ENCODE data around the gene CCT5. TPM values are rescaled to one million over a fixed set of nuclear protein-coding genes. Genes with fewer than 3 reads are reported as not detected.

CCT5 gene
- total and polyA plus RNA-seq, 2 donors from 2014 or later, result 130 to 136 TPM

DNA sequence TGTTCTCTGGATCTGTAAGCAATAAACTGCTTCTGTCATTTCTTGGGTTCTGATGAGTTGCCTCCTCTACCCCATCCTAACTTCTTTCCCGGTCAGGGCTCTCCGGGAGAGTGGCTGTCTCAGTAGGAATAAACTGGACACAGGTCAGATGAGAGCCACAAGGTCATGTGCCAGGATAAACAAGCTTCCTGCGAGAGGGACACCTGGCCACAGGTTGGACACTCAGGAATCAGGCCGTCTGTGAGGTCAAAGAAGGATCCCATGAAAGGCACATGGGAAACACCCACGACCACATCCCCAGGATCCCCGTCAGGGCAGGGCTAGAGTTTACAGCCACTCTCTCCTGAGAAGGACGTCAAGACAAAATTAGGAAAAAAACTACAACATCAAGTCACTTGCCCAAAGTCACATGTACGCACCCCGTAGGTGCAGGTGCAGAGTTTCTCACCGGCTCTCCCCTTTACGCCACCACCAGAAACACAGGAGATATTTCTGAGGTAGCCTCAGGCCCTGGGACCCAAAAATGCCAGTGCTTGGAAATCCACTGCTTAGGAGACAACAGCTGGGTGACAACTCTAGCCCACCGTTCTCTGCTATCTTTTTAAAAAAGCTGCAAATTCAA is 28.7 kb downstream of the CCT5 start:
- TF ChIP-seq, protein P1, sequence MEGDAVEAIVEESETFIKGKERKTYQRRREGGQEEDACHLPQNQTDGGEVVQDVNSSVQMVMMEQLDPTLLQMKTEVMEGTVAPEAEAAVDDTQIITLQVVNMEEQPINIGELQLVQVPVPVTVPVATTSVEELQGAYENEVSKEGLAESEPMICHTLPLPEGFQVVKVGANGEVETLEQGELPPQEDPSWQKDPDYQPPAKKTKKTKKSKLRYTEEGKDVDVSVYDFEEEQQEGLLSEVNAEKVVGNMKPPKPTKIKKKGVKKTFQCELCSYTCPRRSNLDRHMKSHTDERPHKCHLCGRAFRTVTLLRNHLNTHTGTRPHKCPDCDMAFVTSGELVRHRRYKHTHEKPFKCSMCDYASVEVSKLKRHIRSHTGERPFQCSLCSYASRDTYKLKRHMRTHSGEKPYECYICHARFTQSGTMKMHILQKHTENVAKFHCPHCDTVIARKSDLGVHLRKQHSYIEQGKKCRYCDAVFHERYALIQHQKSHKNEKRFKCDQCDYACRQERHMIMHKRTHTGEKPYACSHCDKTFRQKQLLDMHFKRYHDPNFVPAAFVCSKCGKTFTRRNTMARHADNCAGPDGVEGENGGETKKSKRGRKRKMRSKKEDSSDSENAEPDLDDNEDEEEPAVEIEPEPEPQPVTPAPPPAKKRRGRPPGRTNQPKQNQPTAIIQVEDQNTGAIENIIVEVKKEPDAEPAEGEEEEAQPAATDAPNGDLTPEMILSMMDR (IDR thresholded peaks at IDR 0.05; ENCODE audit: borderline replicate concordance, extremely low read depth, insufficient read depth), result no peak
- Histone ChIP-seq H3K27ac (ENCODE audit: low read depth in 2 of 2, low read length in 2 of 2) (no peak overlapping the region), H3K9me3 (ENCODE audit: control insufficient read depth in 2 of 3, insufficient read depth in 1 of 3, low read length in 3 of 3) (no peaks in the 10 kb centered on the region), H3K36me3 (ENCODE audit: control insufficient read depth in 2 of 3, insufficient read depth in 3 of 3, low read length in 3 of 3) (peaks cover 0 to 10% (median 0%) of the 10 kb centered on the region in 3 donors), H3K4me3 (ENCODE audit: low read length in 3 of 3) (no peak overlapping the region), H3K4me1 (ENCODE audit: control insufficient read depth in 2 of 3, insufficient read depth in 2 of 3, low read depth in 1 of 3, low read length in 3 of 3) (peaks cover 0 to 1% (median 0%) of the 10 kb centered on the region in 3 donors), H3K9ac (ENCODE audit: low read length in 3 of 3) (no peak overlapping the region), H3K27me3 (ENCODE audit: control insufficient read depth, insufficient read depth, low read length) (no peaks in the 10 kb centered on the region)
- intact Hi-C loops (cut with DNase I), result no loop called here
- FAIRE-seq (no peak), DNase-seq (peak in 1 of 5 donors; percentile 13)

DNA sequence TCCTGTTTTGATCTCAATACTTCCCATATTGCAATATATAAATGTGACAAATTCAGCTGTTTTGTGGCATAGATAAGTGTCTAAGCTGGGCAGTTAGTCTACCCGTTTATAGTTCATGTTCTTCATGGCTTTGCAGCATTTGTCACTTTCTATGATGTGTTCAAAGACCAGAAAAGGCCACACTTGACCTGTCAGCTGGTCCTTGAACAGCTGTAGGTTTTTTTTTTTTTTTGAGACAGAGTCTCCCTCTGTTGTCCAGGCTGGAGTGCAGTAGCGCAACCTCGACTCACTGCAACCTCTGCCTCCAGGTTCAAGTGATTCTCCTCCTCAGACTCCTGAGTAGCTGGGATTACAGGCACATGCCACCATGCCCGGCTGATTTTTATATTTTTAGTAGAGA is 29.2 kb downstream of the CCT5 start:
- H3K4me1 ChIP-seq (ENCODE audit: control insufficient read depth in 2 of 3, insufficient read depth in 2 of 3, low read depth in 1 of 3, low read length in 3 of 3), result peaks cover 0 to 3% (median 0%) of the 10 kb centered on the region in 3 donors
- FAIRE-seq (no peak), DNase-seq (peak in 1 of 5 donors; percentile 2)
- no peaks in the 10 kb centered on the region for H3K9me3 ChIP-seq (ENCODE audit: control insufficient read depth in 2 of 3, insufficient read depth in 1 of 3, low read length in 3 of 3)
- no peaks in the 10 kb centered on the region for H3K27me3 ChIP-seq (ENCODE audit: control insufficient read depth, insufficient read depth, low read length)
- H3K9ac ChIP-seq (ENCODE audit: low read length in 3 of 3), result no peak overlapping the region
- no peak overlapping the region for H3K27ac ChIP-seq (ENCODE audit: low read depth in 2 of 2, low read length in 2 of 2)
- no peak overlapping the region for H3K4me3 ChIP-seq (ENCODE audit: low read length in 3 of 3)
- H3K36me3 ChIP-seq (ENCODE audit: control insufficient read depth in 2 of 3, insufficient read depth in 3 of 3, low read length in 3 of 3), result peaks cover 0 to 10% (median 0%) of the 10 kb centered on the region in 3 donors
- intact Hi-C loops (cut with DNase I), result no loop called here
- TF ChIP-seq, protein P1 (IDR thresholded peaks at IDR 0.05; ENCODE audit: borderline replicate concordance, extremely low read depth, insufficient read depth), result no peak

DNA sequence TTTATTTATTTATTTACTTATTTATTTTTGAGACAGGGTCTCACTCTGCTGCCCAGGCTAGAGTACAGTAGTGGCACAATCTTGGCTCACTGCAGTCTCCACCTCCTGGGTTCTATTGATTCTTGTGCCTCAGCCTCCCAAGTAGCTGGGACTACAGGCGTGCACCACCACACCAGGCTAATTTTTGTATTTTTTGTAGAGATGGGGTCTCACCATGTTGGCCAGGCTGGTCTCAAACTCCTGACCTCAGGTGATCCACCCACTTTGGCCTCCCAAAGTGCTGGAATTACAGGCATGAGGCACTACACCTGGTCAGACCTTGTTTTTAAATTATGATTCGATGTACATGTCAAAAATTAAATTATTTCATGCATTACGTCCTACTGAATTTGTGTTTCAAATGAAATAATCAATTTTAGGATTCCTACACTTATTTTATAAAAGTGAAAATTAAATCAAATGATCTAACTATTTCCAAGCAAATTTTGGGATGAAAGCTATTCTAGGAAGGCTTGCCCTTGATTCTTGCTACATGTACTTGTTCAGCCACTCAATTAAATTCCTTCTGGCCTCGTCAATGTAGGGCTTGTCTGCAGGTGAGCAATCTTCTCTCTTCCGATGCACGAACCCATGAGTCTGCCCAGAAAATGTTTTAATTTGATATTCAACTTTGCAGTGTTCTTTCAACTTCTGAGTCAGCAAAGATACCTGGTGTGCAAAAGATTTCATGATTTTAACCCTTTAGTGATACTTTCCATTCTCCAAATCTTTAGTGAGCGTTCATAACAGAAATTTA is 30.0 kb downstream of the CCT5 start:
- DNase-seq (peak in 1 of 5 donors; percentile 2), FAIRE-seq (no peak)
- Histone ChIP-seq H3K4me3 (ENCODE audit: low read length in 3 of 3) (no peak overlapping the region), H3K9me3 (ENCODE audit: control insufficient read depth in 2 of 3, insufficient read depth in 1 of 3, low read length in 3 of 3) (no peaks in the 10 kb centered on the region), H3K27ac (ENCODE audit: low read depth in 2 of 2, low read length in 2 of 2) (no peak overlapping the region), H3K36me3 (ENCODE audit: control insufficient read depth in 2 of 3, insufficient read depth in 3 of 3, low read length in 3 of 3) (peaks cover 0 to 10% (median 0%) of the 10 kb centered on the region in 3 donors), H3K9ac (ENCODE audit: low read length in 3 of 3) (no peak overlapping the region), H3K27me3 (ENCODE audit: control insufficient read depth, insufficient read depth, low read length) (no peaks in the 10 kb centered on the region), H3K4me1 (ENCODE audit: control insufficient read depth in 2 of 3, insufficient read depth in 2 of 3, low read depth in 1 of 3, low read length in 3 of 3) (peaks cover 0 to 3% (median 0%) of the 10 kb centered on the region in 3 donors)
- TF ChIP-seq, protein P1 (IDR thresholded peaks at IDR 0.05; ENCODE audit: borderline replicate concordance, extremely low read depth, insufficient read depth), result no peak
- intact Hi-C loops (cut with DNase I), result loop anchor here (10.0 kb wide), 2 partner anchors 145 to 345 kb away; no protein-coding TSS in a partner anchor
